Endothelial cell of umbilical vein (primary cell): Measurements from ENCODE around the gene PROCA1. TPM values are rescaled to one million over a fixed set of nuclear protein-coding genes. Genes with fewer than 3 reads are reported as not detected.

Source experiments
- BruUV-seq: library from RNA; stranded (reverse); fragments of 400-500 nt; replicated peaks from 2 replicates; lab custom pipeline; 2021; lab: Mats Ljungman, UMichigan
- CTCF ChIA-PET: fragments of 300-600, 350-600 bp; sonication (Branson Sonifier 250); formaldehyde crosslinking; loops from one replicate; lab custom pipeline; 2021; ENCODE audit warnings: antibody characterized with exemption, inconsistent platforms; lab: Charles Lee
- POLR2A ChIA-PET: fragments of 300-600, 350-600 bp; sonication (Branson Sonifier 250); formaldehyde crosslinking; loops from one replicate; lab custom pipeline; 2021; ENCODE audit warnings: antibody characterized with exemption, inconsistent platforms; lab: Charles Lee
- DNase-seq: peaks from one replicate; pipeline ENCODE4 v3.0.0-alpha.2; 2011; ENCODE audit warnings: low read depth, low spot score
- FAIRE-seq: peaks from 2 replicates; lab custom pipeline; 2011; peaks lifted over from hg19 to GRCh38; lab: Jason Lieb, UNC
- H2AFZ ChIP-seq: 2 replicates; pipeline ENCODE4 v1.6.0; 2012; ENCODE audit warnings: low read depth, low read length, control low read depth, inconsistent platforms
- H3K27ac ChIP-seq: 2 replicates; pipeline ENCODE4 v1.5.1; 2011; ENCODE audit warnings: low read depth, mild to moderate bottlenecking, control low read depth, low read length, moderate library complexity; ENCODE audit not compliant: insufficient read depth
- H3K27me3 ChIP-seq, 2 experiments: 2 replicates each; pipeline versions ENCODE4 v1.6.0 to v1.6.1; 2011; ENCODE audit warnings: low read length in 2 of 2, mixed read lengths in 1 of 2; ENCODE audit not compliant: control insufficient read depth in 2 of 2, insufficient read depth in 2 of 2
- H3K36me3 ChIP-seq, 2 experiments: 2 replicates in 1 of 2; 3 replicates in 1 of 2; pipeline ENCODE4 v1.5.1; 2011; ENCODE audit warnings: low read length in 2 of 2, mild to moderate bottlenecking in 1 of 2, moderate library complexity in 1 of 2; ENCODE audit not compliant: control insufficient read depth in 2 of 2, insufficient read depth in 2 of 2; ENCODE audit errors: extremely low read depth in 1 of 2
- H3K4me1 ChIP-seq: 3 replicates; pipeline ENCODE4 v1.5.1; 2011; ENCODE audit warnings: mild to moderate bottlenecking, low read length; ENCODE audit not compliant: control insufficient read depth, insufficient read depth; ENCODE audit errors: extremely low read depth
- H3K4me2 ChIP-seq: 2 replicates; pipeline ENCODE4 v1.6.1; 2011; ENCODE audit warnings: low read length, control low read depth, mixed read lengths; ENCODE audit not compliant: insufficient read depth
- H3K4me3 ChIP-seq, 3 experiments: fragments of 200-600 bp in 1 of 3; sonication (generic), shearing (Covaris generic) in 1 of 3; replicated peaks in 1 of 3; 2 replicates each; pipeline ENCODE4 v1.5.1; 2011 to 2016; ENCODE audit warnings: control low read depth in 3 of 3, low read length in 3 of 3, mild to moderate bottlenecking in 2 of 3, inconsistent platforms in 1 of 3, low read depth in 1 of 3, moderate library complexity in 1 of 3; ENCODE audit not compliant: insufficient read depth in 1 of 3
- H3K79me2 ChIP-seq: 2 replicates; pipeline ENCODE4 v1.6.0; 2012; ENCODE audit warnings: low read length, inconsistent platforms; ENCODE audit not compliant: control insufficient read depth, insufficient read depth
- H3K9ac ChIP-seq: replicated peaks from 2 replicates; pipeline ENCODE3; 2011; ENCODE audit warnings: low read length, control low read depth; ENCODE audit not compliant: insufficient read depth; ENCODE audit errors: extremely low read depth
- H3K9me1 ChIP-seq: replicated peaks from 3 replicates; pipeline ENCODE4 v1.6.0; 2011; ENCODE audit warnings: mild to moderate bottlenecking, low read length; ENCODE audit not compliant: control insufficient read depth, insufficient read depth; ENCODE audit errors: extremely low read depth
- H3K9me3 ChIP-seq: replicated peaks from 2 replicates; pipeline ENCODE4 v1.5.1; 2012; ENCODE audit warnings: low read length, inconsistent platforms; ENCODE audit not compliant: control insufficient read depth, insufficient read depth
- H4K20me1 ChIP-seq: replicated peaks from 2 replicates; pipeline ENCODE3; 2011; ENCODE audit warnings: mild to moderate bottlenecking, low read length; ENCODE audit not compliant: control insufficient read depth, insufficient read depth; ENCODE audit errors: extremely low read depth
- EZH2 ChIP-seq: IDR thresholded peaks from 2 replicates; pipeline ENCODE4 v1.6.1; 2012; ENCODE audit warnings: borderline replicate concordance, low read depth, mild to moderate bottlenecking, moderate library complexity, low read length, inconsistent platforms; ENCODE audit not compliant: severe bottlenecking
- FOS ChIP-seq: IDR thresholded peaks from 2 replicates; pipeline ENCODE4 v1.6.1; 2011; ENCODE audit warnings: mild to moderate bottlenecking, low read length, moderate library complexity, borderline replicate concordance; ENCODE audit not compliant: insufficient read depth
- GATA2 ChIP-seq: IDR thresholded peaks from 2 replicates; pipeline ENCODE4 v1.7.0; 2011; ENCODE audit warnings: low read depth, mild to moderate bottlenecking, moderate library complexity, mixed read lengths, low read length; ENCODE audit not compliant: insufficient read length, insufficient read depth
- JUN ChIP-seq: IDR thresholded peaks from 2 replicates; pipeline ENCODE4 v1.6.1; 2011; ENCODE audit warnings: borderline replicate concordance, low read depth; ENCODE audit not compliant: insufficient read length, insufficient read depth
- MAX ChIP-seq: IDR thresholded peaks from 2 replicates; pipeline ENCODE4 v1.6.1; 2011; ENCODE audit not compliant: insufficient read depth, insufficient read length
- MYC ChIP-seq: IDR thresholded peaks from one replicate; pipeline ENCODE4 v1.6.1; 2011; ENCODE audit warnings: mild to moderate bottlenecking, low read depth, low read length
- POLR2A ChIP-seq: IDR thresholded peaks from 2 replicates; pipeline ENCODE4 v1.6.1; 2012; ENCODE audit warnings: low read depth, mild to moderate bottlenecking, control low read depth, low read length
- POLR2AphosphoS5 ChIP-seq: IDR thresholded peaks from 2 replicates; pipeline ENCODE4 v1.6.1; 2012; ENCODE audit warnings: low read depth, mild to moderate bottlenecking, control low read depth, low read length, moderate library complexity; ENCODE audit not compliant: insufficient read depth
- dilution Hi-C: fragments of 300-500 bp; cut with MboI; formaldehyde crosslinking; loops from one replicate; pipeline ENCODE4 v1.15.0; 2019; ENCODE audit warnings: low sequenced_read_pairs; ENCODE audit not compliant: extremely low pct_ligation_motif_present
- intact Hi-C: fragments of 100-400 bp; cut with micrococcal nuclease; formaldehyde crosslinking; loops from one replicate; pipeline ENCODE4 v1.10.0; 2022
- polyA plus RNA-seq, 4 experiments: library from polyadenylated mRNA; depleted of rRNA in 3 of 4; stranded (reverse) in 3 of 4; unstranded in 1 of 4; fragments of >200 nt; gene quantifications; 2 replicates each; pipeline versions ENCODE4 v1.2.1 to v1.2.3, GENCODE V29; 2011 to 2012; ENCODE audit warnings: missing spikeins in 1 of 4
- total RNA-seq: library from RNA; stranded (reverse); gene quantifications from 2 replicates; pipeline ENCODE4 v1.2.3, GENCODE V29; 2021
- TF ChIP-seq, protein P1 (sequence below), 2 donors: IDR thresholded peaks; 1 replicate in 1 of 2; 2 replicates in 1 of 2; pipeline ENCODE4 v1.5.1; 2011; ENCODE audit warnings: low read length in 2 of 2, mild to moderate bottlenecking in 2 of 2, moderate library complexity in 2 of 2, control low read depth in 1 of 2, inconsistent platforms in 1 of 2, low read depth in 1 of 2; ENCODE audit not compliant: insufficient read depth in 1 of 2; ENCODE audit errors: extremely low read depth in 1 of 2

PROCA1 gene
- total and polyA plus RNA-seq, 2 donors (not counting 3 experiments of a cell fraction or from before 2014, with no cell fraction given), result 2.0 to 2.1 TPM

GRCh38 chr17:28756049-28756804, 44.5 kb upstream of the PROCA1 start:
- H3K9me1 ChIP-seq, result no peaks in the 10 kb centered on the region
- no TSS peak for BruUV-seq
- ChIA-PET CTCF (no interaction called here), POLR2A (no interaction called here)
- H3K27ac ChIP-seq, result no peak overlapping the region
- no peak for FAIRE-seq
- peaks cover 4 to 27% of the 10 kb centered on the region in 2 experiments for H3K36me3 ChIP-seq
- no peak overlapping the region for H3K4me3 ChIP-seq
- H3K9me3 ChIP-seq, result no peaks in the 10 kb centered on the region
- no peak overlapping the region for H3K4me2 ChIP-seq
- H2AFZ ChIP-seq, result no peak overlapping the region
- dilution Hi-C loops, result no loop called here
- no peaks in the 10 kb centered on the region for H3K27me3 ChIP-seq
- no peak overlapping the region for H3K9ac ChIP-seq
- TF ChIP-seq FOS, result no peak
- no peak for TF ChIP-seq MYC
- no peak for TF ChIP-seq EZH2
- TF ChIP-seq MAX, result no peak
- TF ChIP-seq POLR2AphosphoS5, result no peak
- no peak for TF ChIP-seq GATA2
- no peak for TF ChIP-seq POLR2A
- TF ChIP-seq, protein P1, sequence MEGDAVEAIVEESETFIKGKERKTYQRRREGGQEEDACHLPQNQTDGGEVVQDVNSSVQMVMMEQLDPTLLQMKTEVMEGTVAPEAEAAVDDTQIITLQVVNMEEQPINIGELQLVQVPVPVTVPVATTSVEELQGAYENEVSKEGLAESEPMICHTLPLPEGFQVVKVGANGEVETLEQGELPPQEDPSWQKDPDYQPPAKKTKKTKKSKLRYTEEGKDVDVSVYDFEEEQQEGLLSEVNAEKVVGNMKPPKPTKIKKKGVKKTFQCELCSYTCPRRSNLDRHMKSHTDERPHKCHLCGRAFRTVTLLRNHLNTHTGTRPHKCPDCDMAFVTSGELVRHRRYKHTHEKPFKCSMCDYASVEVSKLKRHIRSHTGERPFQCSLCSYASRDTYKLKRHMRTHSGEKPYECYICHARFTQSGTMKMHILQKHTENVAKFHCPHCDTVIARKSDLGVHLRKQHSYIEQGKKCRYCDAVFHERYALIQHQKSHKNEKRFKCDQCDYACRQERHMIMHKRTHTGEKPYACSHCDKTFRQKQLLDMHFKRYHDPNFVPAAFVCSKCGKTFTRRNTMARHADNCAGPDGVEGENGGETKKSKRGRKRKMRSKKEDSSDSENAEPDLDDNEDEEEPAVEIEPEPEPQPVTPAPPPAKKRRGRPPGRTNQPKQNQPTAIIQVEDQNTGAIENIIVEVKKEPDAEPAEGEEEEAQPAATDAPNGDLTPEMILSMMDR (IDR thresholded peaks at IDR 0.05; ENCODE audit: extremely low read depth in 1 of 2, insufficient read depth in 1 of 2, low read depth in 1 of 2, low read length in 2 of 2), result no peak
- TF ChIP-seq JUN, result no peak
- peaks cover 8% of the 10 kb centered on the region for H3K4me1 ChIP-seq
- H3K79me2 ChIP-seq, result no peaks in the 10 kb centered on the region
- H4K20me1 ChIP-seq, result no peaks in the 10 kb centered on the region
- intact Hi-C loops, result no loop called here
- DNase-seq, result no peak
